ENCODE results near the gene SLC17A7.
A peak's percentile ranks its signal among the peaks of the same experiment; 100 is the strongest.

Gene SLC17A7

DNA sequence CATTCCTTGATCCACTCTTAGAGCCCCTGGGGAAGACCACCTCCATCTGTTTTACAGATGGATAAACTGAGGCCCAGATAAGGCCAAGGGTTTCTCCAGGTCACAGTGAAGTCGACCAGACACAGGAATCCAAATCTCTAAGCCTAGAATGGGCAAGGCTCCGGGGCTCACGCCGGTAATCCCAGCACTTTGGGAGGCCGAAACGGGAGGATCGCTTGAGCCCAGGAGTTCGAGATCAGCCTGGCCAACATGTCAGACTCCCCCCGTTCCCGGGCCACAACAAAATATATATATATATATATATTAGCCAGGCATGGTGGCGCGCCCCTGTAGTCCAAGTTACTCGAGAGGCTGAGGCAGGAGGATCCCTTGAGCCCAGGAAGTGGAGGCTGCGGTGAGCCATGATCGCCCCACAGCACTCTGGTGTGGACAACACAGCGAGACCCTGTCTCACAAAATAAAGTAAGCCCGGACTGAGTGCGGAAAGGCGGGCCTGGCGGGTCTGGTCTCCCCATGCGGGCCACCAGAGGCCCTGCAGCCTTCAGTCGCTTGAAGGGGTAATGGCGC lies 45.5 kb upstream of the SLC17A7 start:
- peaks cover 3% of the 10 kb centered on the region for H3K79me1 ChIP-seq (replicated peaks; ENCODE audit: low read length, poor library complexity, severe bottlenecking)
- peak overlapping the region; percentile 66 to 92 for H3K18ac ChIP-seq (ENCODE audit: low read depth in 1 of 2, low read length in 2 of 2)
- H2AK5ac ChIP-seq (ENCODE audit: low read length, severe bottlenecking) = peak overlapping the region; percentile 2
- H3K14ac ChIP-seq (ENCODE audit: low read length in 2 of 2) = no peak overlapping the region
- H3K4ac ChIP-seq (ENCODE audit: low read depth in 1 of 2, low read length in 2 of 2) = peak overlapping the region in 1 of 2 experiments; percentile 44
- H2BK5ac ChIP-seq (ENCODE audit: low read depth, low read length, poor library complexity, severe bottlenecking) = no peak overlapping the region
- no peak overlapping the region for H3K27ac ChIP-seq (ENCODE audit: low read length, poor library complexity, severe bottlenecking)
- H4K8ac ChIP-seq (ENCODE audit: low read length) = peak overlapping the region; percentile 100
- peak overlapping the region; percentile 64 for H3K9ac ChIP-seq (ENCODE audit: low read length)
- no peak overlapping the region for H3K4me3 ChIP-seq (ENCODE audit: insufficient read depth in 1 of 2, low read depth in 1 of 2, low read length in 2 of 2)
- peak overlapping the region; percentile 3 for H3K4me2 ChIP-seq (ENCODE audit: low read length, poor library complexity, severe bottlenecking)
- H3K27me3 ChIP-seq (ENCODE audit: control insufficient read depth in 1 of 2, insufficient read depth in 1 of 2, low read length in 2 of 2) = no peaks in the 10 kb centered on the region
- H3K36me3 ChIP-seq (ENCODE audit: control insufficient read depth in 1 of 2, insufficient read depth in 2 of 2, low read depth in 1 of 2, low read length in 2 of 2) = peaks cover 32 to 44% of the 10 kb centered on the region in 2 experiments
- no peak overlapping the region for H3K23ac ChIP-seq (ENCODE audit: low read length in 2 of 2)
- DNase-seq = no peak
- H2BK120ac ChIP-seq (ENCODE audit: low read depth, low read length) = peak overlapping the region; percentile 54
- no peak overlapping the region for H2BK12ac ChIP-seq (ENCODE audit: low read length in 2 of 2)
- H2BK15ac ChIP-seq (ENCODE audit: low read depth, poor library complexity, severe bottlenecking) = peak overlapping the region; percentile 98
- peak overlapping the region; percentile 48 for H2AFZ ChIP-seq (ENCODE audit: low read depth, low read length)
- H3K9me3 ChIP-seq (ENCODE audit: control insufficient read depth, low read length) = no peaks in the 10 kb centered on the region
- H4K91ac ChIP-seq (ENCODE audit: low read length) = peak overlapping the region; percentile 90
- H3K4me1 ChIP-seq (ENCODE audit: control insufficient read depth, insufficient read depth, low read depth, low read length) = peaks cover 24% of the 10 kb centered on the region
- 57% methylated on average over 17 of the region's 23 CpGs for WGBS

DNA sequence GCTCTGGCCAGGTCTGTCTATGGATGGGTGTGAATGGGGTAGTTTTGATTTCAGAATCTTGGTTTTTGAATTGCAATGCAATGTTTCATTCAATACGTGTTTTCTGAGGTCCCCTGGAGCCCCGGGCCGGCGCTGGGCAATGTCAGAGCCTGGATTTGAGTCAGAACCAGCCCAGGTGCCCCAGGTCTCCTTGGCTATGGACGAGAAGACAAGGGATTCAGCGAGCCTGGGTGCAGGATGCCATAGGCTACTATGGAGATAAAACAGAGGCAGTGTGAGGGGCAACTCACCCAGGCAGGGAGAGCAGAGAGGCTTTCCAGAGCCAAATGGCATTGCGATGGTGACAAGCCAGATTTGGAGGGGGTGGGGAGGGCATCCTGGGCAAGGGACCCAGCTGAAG lies 44.9 kb upstream of the SLC17A7 start:
- no peak overlapping the region for H4K91ac ChIP-seq (ENCODE audit: low read length)
- DNase-seq = no peak
- peaks cover 22% of the 10 kb centered on the region for H3K4me1 ChIP-seq (ENCODE audit: control insufficient read depth, insufficient read depth, low read depth, low read length)
- H3K79me1 ChIP-seq (replicated peaks; ENCODE audit: low read length, poor library complexity, severe bottlenecking) = peaks cover 3% of the 10 kb centered on the region
- no peak overlapping the region for H3K4ac ChIP-seq (ENCODE audit: low read depth in 1 of 2, low read length in 2 of 2)
- H4K8ac ChIP-seq (ENCODE audit: low read length) = peak overlapping the region; percentile 100
- no peak overlapping the region for H3K23ac ChIP-seq (ENCODE audit: low read length in 2 of 2)
- H2BK12ac ChIP-seq (ENCODE audit: low read length in 2 of 2) = no peak overlapping the region
- H3K18ac ChIP-seq (ENCODE audit: low read depth in 1 of 2, low read length in 2 of 2) = no peak overlapping the region
- H2AK5ac ChIP-seq (ENCODE audit: low read length, severe bottlenecking) = peak overlapping the region; percentile 2
- H3K9ac ChIP-seq (ENCODE audit: low read length) = no peak overlapping the region
- H2BK15ac ChIP-seq (ENCODE audit: low read depth, poor library complexity, severe bottlenecking) = no peak overlapping the region
- no peak overlapping the region for H2AFZ ChIP-seq (ENCODE audit: low read depth, low read length)
- H3K36me3 ChIP-seq (ENCODE audit: control insufficient read depth in 1 of 2, insufficient read depth in 2 of 2, low read depth in 1 of 2, low read length in 2 of 2) = peaks cover 26 to 39% of the 10 kb centered on the region in 2 experiments
- no peak overlapping the region for H3K4me3 ChIP-seq (ENCODE audit: insufficient read depth in 1 of 2, low read depth in 1 of 2, low read length in 2 of 2)
- no peaks in the 10 kb centered on the region for H3K9me3 ChIP-seq (ENCODE audit: control insufficient read depth, low read length)
- no peaks in the 10 kb centered on the region for H3K27me3 ChIP-seq (ENCODE audit: control insufficient read depth in 1 of 2, insufficient read depth in 1 of 2, low read length in 2 of 2)
- no peak overlapping the region for H3K14ac ChIP-seq (ENCODE audit: low read length in 2 of 2)
- no peak overlapping the region for H2BK5ac ChIP-seq (ENCODE audit: low read depth, low read length, poor library complexity, severe bottlenecking)
- no peak overlapping the region for H3K4me2 ChIP-seq (ENCODE audit: low read length, poor library complexity, severe bottlenecking)
- no peak overlapping the region for H2BK120ac ChIP-seq (ENCODE audit: low read depth, low read length)
- WGBS = 91% methylated on average over 7 of the region's 7 CpGs
- no peak overlapping the region for H3K27ac ChIP-seq (ENCODE audit: low read length, poor library complexity, severe bottlenecking)

DNA sequence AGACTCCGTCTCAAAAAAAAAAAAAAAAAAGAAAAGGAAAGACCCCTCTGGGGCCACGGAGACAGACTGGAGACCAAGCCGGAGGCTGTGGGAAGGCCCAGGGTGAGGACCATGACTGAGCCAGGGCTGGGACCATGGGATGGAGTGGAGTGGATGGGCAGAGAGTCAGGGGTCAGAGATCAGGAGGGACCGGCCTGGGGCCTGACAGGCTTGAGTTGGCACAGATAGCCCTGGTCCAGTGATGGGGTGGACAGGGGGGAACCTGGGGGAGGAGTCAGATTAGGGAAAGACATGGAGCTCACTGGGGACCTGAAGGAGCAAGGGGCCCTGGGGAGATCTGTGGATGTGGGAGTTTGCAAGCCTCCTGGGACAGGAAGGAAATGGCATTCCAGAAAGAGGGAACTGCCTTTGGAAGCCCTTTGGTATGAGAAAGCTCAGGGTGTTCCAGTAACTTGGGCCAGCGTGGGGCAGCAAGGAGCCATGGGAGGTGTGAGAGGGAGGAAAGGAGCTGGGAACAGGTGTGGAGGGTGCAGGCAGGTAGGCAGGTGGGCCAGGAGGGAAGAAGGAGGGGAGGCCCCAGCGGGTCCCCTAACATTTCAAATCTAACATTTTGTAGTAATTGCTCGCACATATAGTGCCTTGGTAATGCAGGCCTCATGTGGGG lies 39.8 kb upstream of the SLC17A7 start:
- Histone ChIP-seq H3K4me2 (ENCODE audit: low read length, poor library complexity, severe bottlenecking) (no peak overlapping the region), H3K27me3 (ENCODE audit: control insufficient read depth in 1 of 2, insufficient read depth in 1 of 2, low read length in 2 of 2) (no peaks in the 10 kb centered on the region), H3K4me3 (ENCODE audit: insufficient read depth in 1 of 2, low read depth in 1 of 2, low read length in 2 of 2) (no peak overlapping the region), H4K91ac (ENCODE audit: low read length) (no peak overlapping the region), H4K8ac (ENCODE audit: low read length) (no peak overlapping the region), H2BK12ac (ENCODE audit: low read length in 2 of 2) (no peak overlapping the region), H3K79me1 (replicated peaks; ENCODE audit: low read length, poor library complexity, severe bottlenecking) (peaks cover 2% of the 10 kb centered on the region), H3K9ac (ENCODE audit: low read length) (no peak overlapping the region), H3K14ac (ENCODE audit: low read length in 2 of 2) (no peak overlapping the region), H3K18ac (ENCODE audit: low read depth in 1 of 2, low read length in 2 of 2) (no peak overlapping the region), H3K4me1 (ENCODE audit: control insufficient read depth, insufficient read depth, low read depth, low read length) (peaks cover 3% of the 10 kb centered on the region), H3K4ac (ENCODE audit: low read depth in 1 of 2, low read length in 2 of 2) (no peak overlapping the region), H2AK5ac (ENCODE audit: low read length, severe bottlenecking) (no peak overlapping the region), H3K23ac (ENCODE audit: low read length in 2 of 2) (no peak overlapping the region), H3K27ac (ENCODE audit: low read length, poor library complexity, severe bottlenecking) (no peak overlapping the region), H2BK5ac (ENCODE audit: low read depth, low read length, poor library complexity, severe bottlenecking) (no peak overlapping the region), H2AFZ (ENCODE audit: low read depth, low read length) (no peak overlapping the region), H3K9me3 (ENCODE audit: control insufficient read depth, low read length) (no peaks in the 10 kb centered on the region), H2BK15ac (ENCODE audit: low read depth, poor library complexity, severe bottlenecking) (no peak overlapping the region), H2BK120ac (ENCODE audit: low read depth, low read length) (no peak overlapping the region), H3K36me3 (ENCODE audit: control insufficient read depth in 1 of 2, insufficient read depth in 2 of 2, low read depth in 1 of 2, low read length in 2 of 2) (peaks cover 0 to 10% of the 10 kb centered on the region in 2 experiments)
- DNase-seq = no peak
- 84% methylated on average over 5 of the region's 7 CpGs for WGBS

DNA sequence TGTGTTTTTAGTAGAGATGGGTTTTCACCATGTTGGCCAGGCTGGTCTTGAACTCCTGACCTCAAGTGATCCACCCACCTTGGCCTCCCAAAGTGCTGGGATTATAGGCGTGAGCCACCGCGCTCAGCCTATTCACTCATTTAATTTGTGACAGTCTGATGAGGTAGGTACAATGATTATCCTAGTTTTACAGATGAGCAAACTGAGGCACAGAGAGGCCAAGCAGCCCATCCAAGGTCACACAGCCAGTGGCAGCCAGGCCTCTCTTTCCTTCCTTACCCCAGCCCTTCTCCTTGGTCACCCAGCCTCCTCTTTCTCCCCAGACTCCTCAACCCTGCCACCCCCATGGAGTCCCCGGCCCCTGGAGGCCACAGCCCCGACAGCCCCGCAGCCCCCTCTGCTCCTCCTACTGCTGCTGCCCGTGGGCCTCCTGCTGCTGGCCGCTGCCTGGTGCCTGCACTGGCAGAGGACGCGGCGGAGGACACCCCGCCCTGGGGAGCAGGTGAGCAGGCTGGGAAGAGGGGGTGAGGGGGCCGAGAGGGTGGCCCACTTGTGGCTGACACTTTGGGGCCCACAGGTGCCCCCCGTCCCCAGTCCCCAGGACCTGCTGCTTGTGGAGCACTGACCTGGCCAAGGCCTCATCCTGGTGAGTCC lies 38.8 kb upstream of the SLC17A7 start:
- no peaks in the 10 kb centered on the region for H3K27me3 ChIP-seq (ENCODE audit: control insufficient read depth in 1 of 2, insufficient read depth in 1 of 2, low read length in 2 of 2)
- 88% methylated on average over 11 of the region's 14 CpGs for WGBS
- H4K91ac ChIP-seq (ENCODE audit: low read length) = no peak overlapping the region
- H3K4me2 ChIP-seq (ENCODE audit: low read length, poor library complexity, severe bottlenecking) = no peak overlapping the region
- H3K4ac ChIP-seq (ENCODE audit: low read depth in 1 of 2, low read length in 2 of 2) = no peak overlapping the region
- H2BK5ac ChIP-seq (ENCODE audit: low read depth, low read length, poor library complexity, severe bottlenecking) = no peak overlapping the region
- no peak overlapping the region for H3K9ac ChIP-seq (ENCODE audit: low read length)
- no peak overlapping the region for H3K18ac ChIP-seq (ENCODE audit: low read depth in 1 of 2, low read length in 2 of 2)
- H2BK15ac ChIP-seq (ENCODE audit: low read depth, poor library complexity, severe bottlenecking) = no peak overlapping the region
- no peak overlapping the region for H3K14ac ChIP-seq (ENCODE audit: low read length in 2 of 2)
- no peak overlapping the region for H2BK120ac ChIP-seq (ENCODE audit: low read depth, low read length)
- H3K23ac ChIP-seq (ENCODE audit: low read length in 2 of 2) = no peak overlapping the region
- peaks cover 0 to 7% of the 10 kb centered on the region in 2 experiments for H3K36me3 ChIP-seq (ENCODE audit: control insufficient read depth in 1 of 2, insufficient read depth in 2 of 2, low read depth in 1 of 2, low read length in 2 of 2)
- H3K4me1 ChIP-seq (ENCODE audit: control insufficient read depth, insufficient read depth, low read depth, low read length) = peaks cover 5% of the 10 kb centered on the region
- H3K79me1 ChIP-seq (replicated peaks; ENCODE audit: low read length, poor library complexity, severe bottlenecking) = no peaks in the 10 kb centered on the region
- H3K9me3 ChIP-seq (ENCODE audit: control insufficient read depth, low read length) = no peaks in the 10 kb centered on the region
- H3K27ac ChIP-seq (ENCODE audit: low read length, poor library complexity, severe bottlenecking) = no peak overlapping the region
- no peak overlapping the region for H2AK5ac ChIP-seq (ENCODE audit: low read length, severe bottlenecking)
- no peak for DNase-seq
- no peak overlapping the region for H2AFZ ChIP-seq (ENCODE audit: low read depth, low read length)
- no peak overlapping the region for H3K4me3 ChIP-seq (ENCODE audit: insufficient read depth in 1 of 2, low read depth in 1 of 2, low read length in 2 of 2)
- no peak overlapping the region for H4K8ac ChIP-seq (ENCODE audit: low read length)
- no peak overlapping the region for H2BK12ac ChIP-seq (ENCODE audit: low read length in 2 of 2)
